HG02571 (cell line): ENCODE data around the gene RELA.
A peak's percentile ranks its signal among the peaks of the same experiment; 100 is the strongest.
"Not testable (repeated sequence)": the region's sequence is repeated elsewhere in the genome, so short reads cannot be mapped to it uniquely, and the experiment has no call there.

Experiments used
- ATAC-seq: cut with Tn5 transposase; IDR thresholded peaks from one replicate; pipeline ENCODE4 v1.9.1; 2021; ENCODE audit warnings: mild to moderate bottlenecking, moderate library complexity; ENCODE audit not compliant: unreplicated experiment

The RELA gene

DNA sequence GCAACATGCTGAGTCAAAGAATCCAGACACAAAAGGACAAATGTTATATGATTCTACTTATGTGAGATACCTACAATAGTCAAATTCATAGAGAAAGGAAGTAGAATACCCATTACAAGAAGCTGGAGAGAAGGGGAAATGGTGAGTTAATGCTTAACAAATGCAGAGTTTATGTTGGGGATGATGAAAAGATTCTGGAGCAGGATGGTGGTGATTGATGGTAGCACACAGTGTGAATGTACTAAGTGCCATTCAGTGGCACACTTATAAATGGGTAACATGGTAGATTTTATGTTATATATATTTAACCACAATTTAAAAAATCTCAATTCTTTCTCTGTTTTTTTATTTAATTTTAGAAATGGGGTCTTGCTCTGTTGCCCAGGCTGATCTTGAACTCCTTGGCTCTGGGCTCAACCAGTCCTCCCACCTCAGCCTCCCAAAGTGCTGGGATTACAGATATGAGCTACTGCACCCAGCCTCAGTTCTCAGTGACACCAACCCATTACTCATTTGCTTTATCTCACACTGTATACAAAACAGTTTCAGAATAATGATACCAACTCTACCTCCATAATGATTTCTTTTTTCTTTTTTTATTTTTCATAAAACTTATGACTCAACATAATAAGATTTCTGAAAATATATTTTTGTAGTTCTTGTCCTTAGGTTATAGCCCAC, 9.6 kb upstream of the RELA start:
- no peak for ATAC-seq

DNA sequence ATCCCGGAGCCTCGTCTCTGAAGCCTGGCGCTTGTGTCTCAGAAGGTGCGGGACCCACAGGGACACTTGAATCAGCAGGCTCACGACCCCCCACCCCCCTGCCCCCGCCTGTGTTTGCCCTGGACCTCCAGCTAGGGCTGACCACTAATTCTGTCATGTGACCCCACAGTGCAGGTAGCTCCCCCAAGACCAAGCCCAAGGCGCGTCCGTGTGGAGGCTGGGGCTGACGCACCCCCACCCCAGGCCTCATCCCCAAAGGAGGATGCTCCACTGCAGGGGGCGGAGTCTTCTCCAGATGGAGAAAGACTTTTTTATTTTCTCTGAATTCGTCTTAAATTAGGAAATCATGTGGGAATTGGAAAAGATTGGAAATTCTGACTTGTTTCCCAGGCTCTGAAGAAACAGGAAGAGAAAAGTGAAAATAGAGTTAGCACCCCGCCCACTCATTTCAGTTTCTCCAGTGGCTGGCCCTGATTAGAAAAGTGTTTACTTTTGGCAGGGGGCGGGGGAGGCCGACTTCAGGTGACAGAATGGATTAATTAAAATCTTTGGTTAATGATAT, 1.0 kb upstream of the RELA start:
- ATAC-seq = no peak

DNA sequence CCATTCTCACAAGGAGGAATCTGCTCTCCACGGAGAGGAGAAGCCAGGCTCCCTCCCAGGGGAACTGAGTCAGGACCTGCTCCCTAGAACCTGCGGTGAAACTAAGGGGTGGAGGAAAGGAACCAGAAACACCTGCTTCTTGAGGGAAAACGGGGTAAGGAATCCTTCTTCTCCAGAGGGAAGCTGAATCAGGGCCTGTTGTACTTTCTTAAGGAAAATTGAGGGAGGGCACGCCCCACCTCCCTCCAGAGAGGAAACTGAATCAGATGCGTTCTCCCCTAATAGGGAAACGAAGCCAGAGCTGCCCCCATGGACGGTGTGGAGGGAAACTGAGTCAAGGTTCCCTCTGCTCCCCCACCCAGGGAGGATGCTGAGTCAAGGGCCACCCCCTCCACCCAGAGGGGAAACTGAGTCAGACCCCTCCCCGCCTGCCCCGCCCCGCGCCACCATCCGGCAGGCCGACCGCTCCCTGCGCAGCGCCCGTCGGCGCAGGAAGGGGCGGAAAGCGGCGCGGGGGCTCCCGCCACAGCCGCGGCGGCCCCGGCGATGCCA, 393 bp downstream of the RELA start:
- no peak for ATAC-seq

DNA sequence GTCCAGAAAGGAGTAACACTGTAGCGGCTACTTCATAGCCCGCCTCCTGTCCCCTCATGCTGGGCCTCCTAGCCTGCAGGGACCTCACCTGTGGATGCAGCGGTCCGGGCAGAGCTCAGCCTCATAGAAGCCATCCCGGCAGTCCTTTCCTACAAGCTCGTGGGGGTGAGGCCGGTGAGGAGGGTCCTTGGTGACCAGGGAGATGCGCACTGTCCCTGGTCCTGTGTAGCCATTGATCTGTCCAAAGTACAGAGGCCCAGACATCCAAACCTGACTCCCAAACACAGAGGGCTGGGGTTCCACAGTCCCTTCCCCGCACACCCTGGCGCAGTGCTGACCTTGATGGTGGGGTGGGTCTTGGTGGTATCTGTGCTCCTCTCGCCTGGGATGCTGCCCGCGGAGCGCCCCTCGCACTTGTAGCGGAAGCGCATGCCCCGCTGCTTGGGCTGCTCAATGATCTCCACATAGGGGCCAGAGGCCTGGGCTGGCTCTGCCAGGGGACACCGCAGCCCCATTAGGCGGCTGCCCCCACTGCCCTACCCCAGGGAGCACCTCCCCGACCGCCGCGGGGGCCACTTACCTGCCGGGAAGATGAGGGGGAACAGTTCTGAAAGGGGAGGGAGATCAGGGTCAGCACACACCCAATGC, 993 bp downstream of the RELA start:
- no peak for ATAC-seq

DNA sequence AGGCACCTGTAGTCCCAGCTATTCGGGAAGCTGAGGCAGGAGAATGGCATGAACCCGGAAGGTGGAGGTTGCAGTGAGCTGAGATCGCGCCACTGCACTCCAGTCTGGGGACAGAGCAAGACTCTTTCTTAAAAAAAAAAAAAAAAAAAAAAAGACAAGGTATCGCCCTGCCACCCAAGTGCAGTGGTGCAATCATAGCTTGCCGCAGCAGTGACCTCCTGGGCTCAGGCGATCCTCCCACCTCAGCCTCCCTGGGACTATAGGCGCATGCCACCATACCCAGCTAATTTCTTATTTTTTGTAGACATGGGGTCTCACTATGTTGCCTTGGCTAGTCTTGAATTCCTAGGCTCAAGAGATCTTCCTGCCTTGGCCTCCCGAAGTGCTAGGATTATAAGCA, 1.8 kb downstream of the RELA start:
- not testable (repeated sequence) for ATAC-seq

DNA sequence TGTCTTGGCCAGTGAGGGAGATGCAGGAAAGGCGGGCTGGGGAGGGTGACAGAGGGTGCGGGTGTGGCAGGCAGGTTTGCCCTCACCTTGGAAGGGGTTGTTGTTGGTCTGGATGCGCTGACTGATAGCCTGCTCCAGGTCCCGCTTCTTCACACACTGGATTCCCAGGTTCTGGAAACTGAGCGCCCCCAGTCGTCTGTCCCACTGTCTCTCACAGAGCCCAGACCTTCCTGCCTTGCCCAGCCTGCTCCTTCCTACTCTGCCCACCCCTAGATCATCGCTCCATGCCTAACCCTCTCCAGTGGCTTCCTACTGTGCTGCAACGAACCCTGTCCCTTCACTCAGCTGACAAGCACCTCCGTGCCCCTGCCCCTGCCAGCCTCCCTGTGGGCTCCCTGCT, 2.7 kb downstream of the RELA start:
- ATAC-seq = no peak

DNA sequence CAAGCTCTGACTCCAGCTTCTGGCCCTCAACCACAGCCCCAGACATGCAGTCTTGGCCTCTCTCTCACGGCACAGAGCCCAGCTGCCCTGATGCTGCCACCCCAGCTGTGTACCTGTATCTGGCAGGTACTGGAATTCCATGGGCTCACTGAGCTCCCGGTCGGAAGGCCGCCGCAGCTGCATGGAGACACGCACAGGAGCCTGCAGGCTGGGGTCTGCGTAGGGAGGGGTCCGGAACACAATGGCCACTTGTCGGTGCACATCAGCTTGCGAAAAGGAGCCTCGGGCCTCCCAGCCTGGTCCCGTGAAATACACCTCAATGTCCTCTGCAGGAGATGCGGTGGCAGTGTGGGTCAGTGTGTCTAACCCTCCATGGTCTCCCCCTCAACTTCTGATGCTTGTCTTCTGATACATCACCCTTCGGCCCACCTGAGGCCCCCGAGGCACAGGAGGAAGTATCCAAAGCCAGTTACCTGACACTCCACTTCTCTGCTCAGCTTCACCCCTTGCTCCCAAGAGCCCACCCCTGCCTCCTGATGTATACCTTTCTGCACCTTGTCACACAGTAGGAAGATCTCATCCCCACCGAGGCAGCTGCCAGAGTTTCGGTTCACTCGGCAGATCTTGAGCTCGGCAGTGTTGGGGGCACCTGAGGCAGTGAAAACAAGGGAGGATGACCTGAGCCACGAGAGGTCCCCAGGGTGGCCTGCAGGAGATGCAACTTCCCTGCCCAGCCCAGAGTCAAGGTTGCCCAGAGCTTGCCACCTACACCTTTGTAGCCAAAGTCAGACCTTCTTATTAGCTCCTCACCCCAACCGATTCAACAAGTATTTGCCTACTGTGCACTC, 4.3 kb downstream of the RELA start:
- ATAC-seq = no peak

DNA sequence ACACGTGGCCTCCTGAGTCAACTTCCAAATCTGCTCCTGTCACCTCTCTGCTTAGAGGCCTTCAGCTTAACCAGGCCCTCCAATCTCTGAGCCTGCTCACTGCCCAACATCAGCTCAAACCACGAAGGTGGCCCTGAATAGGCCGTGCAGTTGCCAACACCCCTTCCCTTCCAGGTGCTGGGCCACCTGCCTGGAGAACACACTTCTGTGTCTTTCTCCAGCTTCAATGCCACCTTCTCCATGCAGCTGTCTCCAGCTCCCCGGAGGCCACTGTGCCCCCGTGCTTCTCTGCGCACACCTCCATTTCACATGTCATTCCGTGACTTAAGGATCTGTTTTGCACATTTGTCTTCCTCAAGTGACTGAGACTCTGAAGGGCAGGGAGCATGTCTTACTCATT, 5.3 kb downstream of the RELA start:
- no peak for ATAC-seq

DNA sequence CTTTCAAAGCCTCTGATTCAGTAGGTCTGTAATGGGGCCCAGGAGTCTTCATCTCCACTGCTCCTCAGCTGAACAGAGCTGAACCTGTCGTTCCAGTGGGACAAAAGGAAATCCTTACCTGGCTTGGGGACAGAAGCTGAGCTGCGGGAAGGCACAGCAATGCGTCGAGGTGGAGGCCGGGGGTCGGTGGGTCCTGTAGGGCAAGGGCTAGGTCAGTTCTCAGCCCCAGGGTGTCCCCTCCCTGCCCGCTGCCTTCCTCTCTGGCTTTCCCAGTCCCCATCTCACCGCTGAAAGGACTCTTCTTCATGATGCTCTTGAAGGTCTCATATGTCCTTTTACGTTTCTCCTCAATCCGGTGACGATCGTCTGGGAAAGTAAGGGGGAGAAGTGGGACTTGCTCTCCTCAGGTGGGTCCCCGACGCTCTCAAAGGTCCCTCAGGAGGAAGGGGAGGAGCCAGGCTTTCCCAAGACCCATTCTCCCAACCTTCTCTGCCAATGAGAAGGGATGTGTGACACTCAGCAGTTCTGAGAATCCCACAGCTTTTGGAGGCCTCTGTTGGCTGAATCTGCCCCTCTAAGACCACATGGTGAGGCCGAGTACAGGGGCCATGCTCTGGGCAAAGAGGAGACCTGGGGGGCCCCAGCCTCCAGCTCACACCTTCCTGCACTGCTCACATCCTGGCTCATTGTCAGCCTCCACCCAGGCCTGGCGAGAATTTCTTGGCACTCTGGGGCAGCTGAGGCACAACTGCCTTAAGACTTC, 7.0 kb downstream of the RELA start:
- no peak for ATAC-seq

DNA sequence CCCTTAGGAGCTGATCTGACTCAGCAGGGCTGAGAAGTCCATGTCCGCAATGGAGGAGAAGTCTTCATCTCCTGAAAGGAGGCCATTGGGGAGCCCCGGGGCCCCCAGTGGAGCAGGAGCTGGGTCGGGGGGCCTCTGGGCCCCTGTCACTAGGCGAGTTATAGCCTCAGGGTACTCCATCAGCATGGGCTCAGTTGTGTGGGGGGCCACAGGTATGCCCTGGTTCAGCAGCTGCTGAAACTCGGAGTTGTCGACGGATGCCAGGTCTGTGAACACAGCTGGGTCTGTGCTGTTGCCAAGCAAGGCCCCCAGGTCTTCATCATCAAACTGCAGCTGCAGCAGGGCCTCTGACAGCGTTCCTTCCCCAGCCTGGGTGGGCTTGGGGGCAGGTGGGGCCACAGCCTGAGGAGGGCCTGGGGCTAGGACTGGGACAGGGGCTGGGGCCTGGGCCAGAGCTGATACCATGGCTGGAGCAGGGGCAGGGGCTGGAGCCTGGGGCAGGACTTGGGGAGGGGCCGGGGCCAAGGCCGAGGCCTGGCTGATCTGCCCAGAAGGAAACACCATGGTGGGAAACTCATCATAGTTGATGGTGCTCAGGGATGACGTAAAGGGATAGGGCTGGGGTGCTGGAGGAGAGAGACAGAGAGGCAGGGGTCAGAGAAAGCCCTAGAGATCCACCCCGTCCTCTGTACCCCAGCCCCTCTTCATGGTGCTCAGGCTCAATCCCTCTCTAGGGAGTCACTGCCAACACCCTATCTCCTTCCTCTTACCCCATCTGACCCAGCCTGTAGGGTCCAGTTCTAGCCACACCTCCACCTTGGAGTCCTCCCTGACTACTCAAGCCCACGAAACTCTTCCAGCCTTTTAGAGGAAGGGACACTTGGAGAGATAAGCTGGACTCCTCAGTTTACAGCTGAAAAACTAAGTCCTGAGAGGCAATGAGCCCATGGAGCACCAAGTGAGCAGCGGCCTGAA, 8.1 kb downstream of the RELA start:
- no peak for ATAC-seq

DNA sequence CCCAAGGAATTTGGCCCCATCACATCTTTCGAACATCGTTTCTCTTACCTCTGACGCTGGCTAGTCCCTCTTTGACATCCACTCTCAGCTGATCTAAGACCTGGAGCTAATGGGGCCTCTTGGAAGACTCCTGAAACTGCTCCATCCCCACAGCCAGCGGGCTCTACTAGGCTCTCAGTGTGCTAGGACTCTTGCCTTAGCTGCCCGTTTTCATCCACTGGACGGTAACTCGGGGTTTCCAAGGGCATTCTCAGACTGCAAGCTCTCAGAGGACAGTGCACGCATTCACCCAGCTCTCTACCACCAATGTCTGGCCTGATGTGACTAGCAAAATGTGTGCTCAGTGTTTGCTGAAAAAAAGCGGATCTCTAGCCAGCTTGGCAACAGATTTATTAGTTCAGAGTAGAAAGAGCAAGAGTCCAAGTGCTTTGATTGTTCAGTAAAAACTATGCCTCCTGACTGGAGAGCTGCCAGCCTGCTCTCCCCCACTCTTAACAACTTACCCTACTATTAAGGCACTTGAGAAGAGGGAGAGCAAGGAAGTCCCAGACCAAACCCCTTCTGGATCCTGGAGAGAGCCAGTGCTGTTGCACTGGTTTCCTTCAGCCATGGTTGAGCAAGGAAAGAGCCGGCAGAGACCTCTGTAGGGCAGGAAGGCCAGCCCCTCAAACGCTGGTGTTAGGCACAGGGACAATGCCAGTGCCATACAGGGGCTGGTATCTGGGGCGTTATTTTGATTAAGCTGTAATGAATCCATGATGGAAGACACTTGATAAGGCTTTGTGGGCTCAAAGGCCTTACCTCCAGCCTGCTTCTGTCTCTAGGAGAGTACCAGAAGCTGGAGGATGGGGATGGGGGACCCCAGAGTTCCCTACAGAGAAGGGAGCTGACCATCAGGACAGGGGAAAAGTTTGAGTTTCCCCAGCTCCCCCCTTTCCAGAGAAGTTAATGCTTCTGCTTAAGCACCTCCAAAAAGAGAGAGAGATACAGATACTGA, 9.2 kb downstream of the RELA start:
- ATAC-seq = no peak

DNA sequence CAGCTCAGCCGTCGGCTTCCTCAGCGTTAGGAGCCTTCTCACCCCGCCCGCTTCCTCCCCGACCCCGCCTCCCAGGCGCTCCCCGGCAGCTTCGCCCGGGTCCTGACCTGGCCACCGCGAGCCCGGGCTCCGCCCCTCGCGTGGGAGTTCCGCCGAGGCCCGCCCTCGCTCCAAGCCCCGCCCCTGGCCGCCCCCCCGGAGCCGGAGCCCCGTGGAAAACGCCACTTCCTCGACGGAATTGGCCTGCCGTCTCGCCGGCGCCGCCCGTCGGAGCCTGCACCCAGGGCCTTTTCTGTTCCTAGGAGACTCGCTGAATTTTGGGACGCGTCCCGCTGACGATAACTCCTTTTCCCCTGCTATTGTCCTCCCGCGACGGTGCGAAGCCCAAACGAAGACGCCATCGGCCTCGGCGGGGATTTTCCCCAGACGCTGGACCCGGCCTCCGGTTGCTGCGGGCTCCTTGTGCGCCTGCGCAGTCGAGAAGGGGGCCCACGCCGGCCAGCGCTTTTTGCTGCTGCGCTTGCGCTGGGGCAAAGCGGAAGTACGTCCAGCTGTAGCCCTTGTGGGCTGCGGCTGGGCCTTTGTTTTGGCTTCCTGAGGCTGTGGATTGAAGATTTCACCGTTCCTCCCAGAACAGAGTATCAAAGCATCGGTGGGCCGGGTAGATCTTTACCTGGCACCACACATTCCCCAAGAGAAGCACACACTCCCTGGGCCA, 10.0 kb downstream of the RELA start:
- ATAC-seq = peak; percentile 61

DNA sequence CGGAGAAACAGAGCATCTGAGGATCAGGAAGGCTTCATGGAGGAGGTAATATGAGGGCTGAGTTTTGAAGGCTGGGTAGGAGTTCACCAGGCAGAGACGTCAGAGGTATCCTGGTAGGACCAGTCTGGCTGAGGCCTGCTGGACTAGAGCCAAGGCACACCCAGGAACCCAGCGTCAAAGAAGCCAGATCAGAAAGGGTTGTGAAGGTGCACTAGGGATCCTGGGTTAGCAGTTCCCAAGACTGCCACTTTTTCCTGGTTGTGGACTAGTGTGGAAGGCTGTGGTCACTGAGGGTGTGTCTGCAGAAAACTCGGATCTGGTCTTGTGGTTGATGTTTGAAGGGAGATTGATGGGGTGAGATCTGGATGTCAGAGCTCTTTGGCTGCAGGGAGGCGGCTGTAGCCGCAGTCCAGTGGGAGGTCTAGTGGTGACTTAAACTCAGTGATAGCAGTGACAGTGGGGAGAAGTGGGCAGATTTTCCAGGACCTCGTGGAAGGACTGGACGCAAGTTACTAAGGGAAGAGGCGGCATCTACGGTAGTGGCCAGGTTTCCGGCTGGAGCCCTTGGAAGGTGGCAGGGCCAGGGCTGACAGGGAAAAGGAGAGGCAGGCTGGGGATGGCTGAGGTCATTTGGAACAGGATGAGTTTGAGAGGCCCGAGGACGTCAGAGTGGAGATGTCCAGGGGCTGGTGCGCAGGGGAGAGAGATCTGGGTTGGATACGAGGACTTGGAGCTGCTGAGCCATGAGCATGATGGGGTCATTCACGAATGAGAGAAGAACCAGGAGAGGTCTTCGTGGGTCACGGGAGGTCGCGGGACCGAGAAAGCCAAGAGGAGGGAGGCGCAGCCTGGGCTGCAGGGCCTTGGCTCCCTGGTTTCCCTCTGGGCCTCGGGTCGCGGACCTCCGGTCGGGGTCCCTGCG, 10.9 kb downstream of the RELA start:
- ATAC-seq = peak; percentile 9

DNA sequence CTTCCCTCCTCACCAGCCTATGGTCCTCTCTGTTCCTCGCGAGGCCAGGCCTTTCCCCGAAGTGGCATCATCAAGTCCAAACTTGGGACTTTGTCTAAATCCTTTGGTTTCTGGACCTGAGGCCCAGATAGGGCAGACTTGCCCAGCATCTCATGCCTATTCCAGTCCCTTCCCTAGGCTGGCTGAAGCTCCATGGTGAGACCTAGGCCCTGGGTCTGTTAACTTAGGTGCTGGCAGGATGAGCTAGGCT, 11.5 kb downstream of the RELA start:
- ATAC-seq = no peak

DNA sequence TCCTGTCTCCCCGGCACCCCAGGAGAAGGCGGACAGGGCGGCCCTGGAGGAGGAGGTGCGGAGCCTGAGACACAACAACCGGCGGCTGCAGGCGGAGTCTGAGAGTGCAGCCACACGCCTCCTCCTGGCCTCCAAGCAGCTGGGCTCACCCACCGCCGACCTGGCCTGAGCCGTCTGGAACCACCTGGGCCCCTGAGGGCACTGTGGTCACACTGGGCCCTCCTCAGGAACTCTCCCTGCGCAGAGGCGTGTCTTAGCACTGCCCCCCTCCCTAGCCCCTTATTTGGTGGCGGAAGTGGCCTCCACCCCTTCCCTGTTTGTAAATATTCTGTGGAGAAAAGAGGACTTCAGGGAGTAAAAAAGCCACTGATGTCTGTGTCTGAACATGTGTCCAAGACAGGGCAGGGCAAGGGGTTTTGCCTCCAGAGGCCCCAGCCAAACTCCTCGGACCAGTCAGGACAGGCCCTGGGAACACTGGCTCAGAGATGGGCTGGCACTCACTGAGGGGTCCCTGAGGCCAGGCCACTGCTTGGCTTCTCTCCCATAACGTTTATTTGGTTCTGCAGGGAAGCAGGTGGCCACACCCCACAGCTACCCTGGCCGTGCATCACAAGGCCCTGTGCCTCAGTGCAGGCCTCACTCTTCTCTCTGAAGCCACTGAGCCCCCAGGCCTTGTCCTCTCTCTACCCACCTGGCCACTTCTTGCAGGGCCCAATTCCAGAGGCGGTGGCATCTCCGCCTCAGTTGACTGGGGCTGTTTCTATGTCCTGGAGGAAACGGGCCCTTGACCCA, 12.0 kb downstream of the RELA start:
- no peak for ATAC-seq
